Neural cell (in vitro differentiated cells): ENCODE results near the gene SMIM11. TPM values are rescaled to one million over a fixed set of nuclear protein-coding genes. Genes with fewer than 3 reads are reported as not detected.

ENCODE experiments used
- H2AFZ ChIP-seq: fragments of 200-600, 300-800 bp; sonication (generic), shearing (Covaris generic); 2 replicates; pipeline ENCODE4 v1.6.0; 2014; ENCODE audit warnings: low read depth, mild to moderate bottlenecking, antibody characterized with exemption, low read length, moderate library complexity
- H3F3A ChIP-seq: fragments of 200-600 bp; shearing (Covaris generic); 2 replicates; pipeline ENCODE4 v1.6.1; 2016; ENCODE audit warnings: mild to moderate bottlenecking, moderate library complexity, mixed read lengths, antibody characterized with exemption, low read length; ENCODE audit not compliant: insufficient read depth, poor library complexity, severe bottlenecking
- H3K27ac ChIP-seq: fragments of 200-600, 300-800 bp; sonication (generic), shearing (Covaris generic); 2 replicates; pipeline ENCODE4 v1.5.1; 2014; ENCODE audit warnings: mild to moderate bottlenecking, low read length, moderate library complexity
- H3K27me3 ChIP-seq: fragments of 300-800, 200-600 bp; sonication (generic), shearing (Covaris generic); 2 replicates; pipeline ENCODE4 v1.6.0; 2014; ENCODE audit warnings: mild to moderate bottlenecking, low read depth, low read length, moderate library complexity; ENCODE audit not compliant: insufficient read depth
- H3K36me3 ChIP-seq: fragments of 300-800, 200-600 bp; sonication (generic), shearing (Covaris generic); 2 replicates; pipeline ENCODE4 v1.5.1; 2014; ENCODE audit warnings: mild to moderate bottlenecking, antibody characterized with exemption, low read length, moderate library complexity; ENCODE audit not compliant: insufficient read depth
- H3K4me2 ChIP-seq: fragments of 300-800, 200-600 bp; sonication (generic), shearing (Covaris generic); 2 replicates; pipeline ENCODE4 v1.6.0; 2014; ENCODE audit warnings: mild to moderate bottlenecking, low read length
- H3K4me3 ChIP-seq: fragments of 300-800, 200-600 bp; sonication (generic), shearing (Covaris generic); 2 replicates; pipeline ENCODE4 v1.5.1; 2014; ENCODE audit warnings: mild to moderate bottlenecking, low read length, moderate library complexity
- H3K79me2 ChIP-seq: fragments of 200-600 bp; shearing (Covaris generic); replicated peaks from 2 replicates; pipeline ENCODE4 v1.6.0; 2014; ENCODE audit warnings: mild to moderate bottlenecking, low read length, moderate library complexity; ENCODE audit not compliant: insufficient read depth
- H3K9ac ChIP-seq: fragments of 300-800, 200-600 bp; sonication (generic), shearing (Covaris generic); 2 replicates; pipeline ENCODE4 v1.6.1; 2016; ENCODE audit warnings: mild to moderate bottlenecking, low read length, mixed read lengths
- H3K9me2 ChIP-seq: fragments of 200-600 bp; shearing (Covaris generic); 2 replicates; pipeline ENCODE4 v1.6.1; 2016; ENCODE audit warnings: mild to moderate bottlenecking, low read length, mixed read lengths; ENCODE audit not compliant: insufficient read depth
- H3K9me3 ChIP-seq: fragments of 200-600, 300-800 bp; sonication (generic), shearing (Covaris generic); 2 replicates; pipeline ENCODE4 v1.6.1; 2016; ENCODE audit warnings: mild to moderate bottlenecking, mixed run types, low read length, moderate library complexity, mixed read lengths
- H4K20me1 ChIP-seq: fragments of 200-600 bp; shearing (Covaris generic); 2 replicates; pipeline ENCODE4 v1.6.1; 2016; ENCODE audit warnings: mild to moderate bottlenecking, mixed run types; ENCODE audit not compliant: insufficient read depth
- CTCF ChIP-seq: fragments of 450-650 bp; IDR thresholded peaks from 2 replicates; pipeline ENCODE4 v1.5.1; 2014; ENCODE audit warnings: antibody characterized with exemption, mild to moderate bottlenecking, moderate library complexity; ENCODE audit not compliant: poor library complexity, severe bottlenecking
- EP300 ChIP-seq: fragments of 450-650 bp; conservative IDR thresholded peaks from 2 replicates; pipeline ENCODE4 v1.6.1; 2014; ENCODE audit warnings: antibody characterized with exemption, mild to moderate bottlenecking, moderate library complexity; ENCODE audit not compliant: poor library complexity, severe bottlenecking
- EZH2 ChIP-seq: fragments of 200-600, 300-800 bp; shearing (Covaris generic), sonication (generic); IDR thresholded peaks from 2 replicates; pipeline ENCODE4 v1.6.1; 2014; ENCODE audit warnings: antibody characterized with exemption, low read length, borderline replicate concordance, mild to moderate bottlenecking; ENCODE audit not compliant: insufficient read depth, poor library complexity, severe bottlenecking
- MXI1 ChIP-seq: fragments of 450-650 bp; conservative IDR thresholded peaks from 2 replicates; pipeline ENCODE4 v1.6.1; 2014; ENCODE audit warnings: antibody characterized with exemption, mild to moderate bottlenecking; ENCODE audit not compliant: poor library complexity, severe bottlenecking
- POLR2AphosphoS5 ChIP-seq: IDR thresholded peaks from 2 replicates; pipeline ENCODE4 v1.6.1; 2012
- RAD21 ChIP-seq: fragments of 450-650 bp; conservative IDR thresholded peaks from 2 replicates; pipeline ENCODE4 v1.6.1; 2014; ENCODE audit warnings: antibody characterized with exemption, mild to moderate bottlenecking, moderate library complexity
- SMC3 ChIP-seq: fragments of 450-650 bp; conservative IDR thresholded peaks from 2 replicates; pipeline ENCODE4 v1.6.1; 2014; ENCODE audit warnings: antibody characterized with exemption, mild to moderate bottlenecking, moderate library complexity; ENCODE audit not compliant: poor library complexity
- TAF1 ChIP-seq: IDR thresholded peaks from 2 replicates; pipeline ENCODE4 v1.6.1; 2012; ENCODE audit warnings: low read depth
- polyA plus RNA-seq: library from polyadenylated mRNA; depleted of rRNA; stranded (reverse); fragments of >200 nt; gene quantifications from 2 replicates; pipeline ENCODE4 v1.2.3, GENCODE V29; 2014
- TF ChIP-seq, protein P1 (sequence below): IDR thresholded peaks from 2 replicates; pipeline ENCODE4 v1.6.1; 2012; ENCODE audit warnings: borderline replicate concordance

Gene SMIM11
- polyA plus RNA-seq, 1 donor from 2014 or later, result 100 TPM

DNA sequence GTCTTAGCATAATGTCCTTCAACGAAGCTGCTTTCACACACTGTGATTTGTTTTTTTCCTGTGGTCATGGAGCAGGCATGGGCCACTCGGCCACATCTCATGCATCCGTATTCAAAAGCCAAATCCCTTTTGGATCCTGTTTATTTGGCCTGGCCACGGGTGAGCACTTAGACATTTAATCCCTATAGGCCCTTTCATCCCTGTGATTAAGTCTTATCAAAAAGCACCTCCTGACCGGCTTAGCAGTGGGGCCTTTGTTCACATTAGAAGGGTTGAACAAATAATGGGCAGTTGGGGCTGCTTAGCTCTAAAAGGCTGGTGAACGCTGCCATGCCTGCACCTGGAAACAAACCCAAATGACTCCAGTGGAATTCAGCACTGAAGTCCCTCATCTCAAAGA is 9.5 kb upstream of the SMIM11 start:
- TF ChIP-seq MXI1 (no peak), TAF1 (no peak)
- no peak overlapping the region for H2AFZ ChIP-seq
- no peaks in the 10 kb centered on the region for H3K9me2 ChIP-seq
- no peaks in the 10 kb centered on the region for H3K27me3 ChIP-seq
- no peak overlapping the region for H3K9ac ChIP-seq
- H3K27ac ChIP-seq, result no peak overlapping the region
- H3K9me3 ChIP-seq, result no peaks in the 10 kb centered on the region
- no peaks in the 10 kb centered on the region for H3F3A ChIP-seq
- no peak overlapping the region for H3K4me2 ChIP-seq
- no peaks in the 10 kb centered on the region for H3K79me2 ChIP-seq
- no peak overlapping the region for H3K4me3 ChIP-seq
- no peaks in the 10 kb centered on the region for H3K36me3 ChIP-seq
- no peaks in the 10 kb centered on the region for H4K20me1 ChIP-seq

- H3K9me3 ChIP-seq, result no peaks in the 10 kb centered on the region
- H3K9me2 ChIP-seq, result no peaks in the 10 kb centered on the region
- no peak overlapping the region for H3K4me2 ChIP-seq
- H3K27me3 ChIP-seq, result no peaks in the 10 kb centered on the region
- H4K20me1 ChIP-seq, result no peaks in the 10 kb centered on the region
- no peaks in the 10 kb centered on the region for H3F3A ChIP-seq
- no peak overlapping the region for H3K27ac ChIP-seq
- H3K4me3 ChIP-seq, result no peak overlapping the region
- H3K79me2 ChIP-seq, result no peaks in the 10 kb centered on the region
- no peak overlapping the region for H2AFZ ChIP-seq
- TF ChIP-seq, protein P1, sequence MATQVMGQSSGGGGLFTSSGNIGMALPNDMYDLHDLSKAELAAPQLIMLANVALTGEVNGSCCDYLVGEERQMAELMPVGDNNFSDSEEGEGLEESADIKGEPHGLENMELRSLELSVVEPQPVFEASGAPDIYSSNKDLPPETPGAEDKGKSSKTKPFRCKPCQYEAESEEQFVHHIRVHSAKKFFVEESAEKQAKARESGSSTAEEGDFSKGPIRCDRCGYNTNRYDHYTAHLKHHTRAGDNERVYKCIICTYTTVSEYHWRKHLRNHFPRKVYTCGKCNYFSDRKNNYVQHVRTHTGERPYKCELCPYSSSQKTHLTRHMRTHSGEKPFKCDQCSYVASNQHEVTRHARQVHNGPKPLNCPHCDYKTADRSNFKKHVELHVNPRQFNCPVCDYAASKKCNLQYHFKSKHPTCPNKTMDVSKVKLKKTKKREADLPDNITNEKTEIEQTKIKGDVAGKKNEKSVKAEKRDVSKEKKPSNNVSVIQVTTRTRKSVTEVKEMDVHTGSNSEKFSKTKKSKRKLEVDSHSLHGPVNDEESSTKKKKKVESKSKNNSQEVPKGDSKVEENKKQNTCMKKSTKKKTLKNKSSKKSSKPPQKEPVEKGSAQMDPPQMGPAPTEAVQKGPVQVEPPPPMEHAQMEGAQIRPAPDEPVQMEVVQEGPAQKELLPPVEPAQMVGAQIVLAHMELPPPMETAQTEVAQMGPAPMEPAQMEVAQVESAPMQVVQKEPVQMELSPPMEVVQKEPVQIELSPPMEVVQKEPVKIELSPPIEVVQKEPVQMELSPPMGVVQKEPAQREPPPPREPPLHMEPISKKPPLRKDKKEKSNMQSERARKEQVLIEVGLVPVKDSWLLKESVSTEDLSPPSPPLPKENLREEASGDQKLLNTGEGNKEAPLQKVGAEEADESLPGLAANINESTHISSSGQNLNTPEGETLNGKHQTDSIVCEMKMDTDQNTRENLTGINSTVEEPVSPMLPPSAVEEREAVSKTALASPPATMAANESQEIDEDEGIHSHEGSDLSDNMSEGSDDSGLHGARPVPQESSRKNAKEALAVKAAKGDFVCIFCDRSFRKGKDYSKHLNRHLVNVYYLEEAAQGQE, result no peak
- TF ChIP-seq TAF1, result no peak
- TF ChIP-seq EZH2, result no peak
- TF ChIP-seq SMC3, result peak; percentile 84
- no peak for TF ChIP-seq MXI1
- TF ChIP-seq EP300, result no peak
- peak; percentile 82 for TF ChIP-seq CTCF
- peak; percentile 79 for TF ChIP-seq RAD21
- no peak for TF ChIP-seq POLR2AphosphoS5
- no peaks in the 10 kb centered on the region for H3K36me3 ChIP-seq
- no peak overlapping the region for H3K9ac ChIP-seq
Measured at GRCh38 chr21:34367320-34367935, 7.9 kb upstream of the SMIM11 start.

- TF ChIP-seq SMC3, result no peak
- no peak for TF ChIP-seq POLR2AphosphoS5
- no peak for TF ChIP-seq MXI1
- TF ChIP-seq EP300, result no peak
- no peak for TF ChIP-seq EZH2
- TF ChIP-seq TAF1, result no peak
- Histone ChIP-seq H3K79me2 (no peaks in the 10 kb centered on the region), H3K27me3 (no peaks in the 10 kb centered on the region), H3K9ac (no peak overlapping the region), H3F3A (no peaks in the 10 kb centered on the region), H3K4me3 (no peak overlapping the region), H3K9me2 (no peaks in the 10 kb centered on the region), H4K20me1 (no peaks in the 10 kb centered on the region), H2AFZ (no peak overlapping the region), H3K36me3 (no peaks in the 10 kb centered on the region), H3K4me2 (no peak overlapping the region), H3K9me3 (no peaks in the 10 kb centered on the region), H3K27ac (no peak overlapping the region)
Measured at GRCh38 chr21:34369741-34370140, 5.6 kb upstream of the SMIM11 start.
